ENCODE data around the gene IPO8. TPM values are rescaled to one million over a fixed set of nuclear protein-coding genes. Genes with fewer than 3 reads are reported as not detected.

Gene IPO8
- total RNA-seq = 10 to 100 TPM; 28.8 to 49.4 TPM

GRCh38 chr12:30695199-30696102 lies at the start of gene IPO8:
Gene IPO8 (minus strand): TSS chr12:30695869. CDS start chr12:30695647, 222 bp downstream.
- peak within 1 kb of the TSS; percentile 63 to 66 for H3K27ac ChIP-seq
- peak; percentile 20 for TF ChIP-seq CTCF (IDR thresholded peaks at IDR 0.05)
- no peaks in the 10 kb centered on the region for H3K36me3 ChIP-seq
- peaks cover 21 to 44% of the 10 kb centered on the region in 2 donors for H3K4me1 ChIP-seq (ENCODE audit: control insufficient read depth in 1 of 2, low read depth in 2 of 2)
- no peaks in the 10 kb centered on the region for H3K27me3 ChIP-seq (replicated peaks; ENCODE audit: insufficient read depth)
- no peaks in the 10 kb centered on the region for H3K9me3 ChIP-seq
- DNase-seq (ENCODE audit: low spot score) (peak; percentile 85), ATAC-seq (ENCODE audit: insufficient number of reproducible peaks, low FRiP score, low read depth) (peak; percentile 93)
- H3K4me3 ChIP-seq = peak within 1 kb of the TSS; percentile 99

- Histone ChIP-seq H3K4me3 (no peak overlapping the region), H3K27me3 (replicated peaks; ENCODE audit: insufficient read depth) (no peaks in the 10 kb centered on the region), H3K36me3 (no peaks in the 10 kb centered on the region), H3K9me3 (no peaks in the 10 kb centered on the region), H3K4me1 (ENCODE audit: control insufficient read depth in 1 of 2, low read depth in 2 of 2) (no peaks in the 10 kb centered on the region), H3K27ac (no peak overlapping the region)
- DNase-seq (ENCODE audit: low spot score) (no peak), ATAC-seq (ENCODE audit: insufficient number of reproducible peaks, low FRiP score, low read depth) (no peak)
- TF ChIP-seq CTCF (IDR thresholded peaks at IDR 0.05) = no peak
Observed at GRCh38 chr12:30744321-30744720, 48.7 kb upstream of the IPO8 start.

- Histone ChIP-seq H3K27me3 (replicated peaks; ENCODE audit: insufficient read depth) (no peaks in the 10 kb centered on the region), H3K4me3 (no peak overlapping the region), H3K4me1 (ENCODE audit: control insufficient read depth in 1 of 2, low read depth in 2 of 2) (no peaks in the 10 kb centered on the region), H3K9me3 (no peaks in the 10 kb centered on the region), H3K36me3 (peaks cover 5% of the 10 kb centered on the region), H3K27ac (no peak overlapping the region)
- ATAC-seq (ENCODE audit: insufficient number of reproducible peaks, low FRiP score, low read depth) (no peak), DNase-seq (ENCODE audit: low spot score) (no peak)
- no peak for TF ChIP-seq CTCF (IDR thresholded peaks at IDR 0.05)
Observed at GRCh38 chr12:30740274-30740673, 44.6 kb upstream of the IPO8 start.

- H3K9me3 ChIP-seq = no peaks in the 10 kb centered on the region
- H3K27ac ChIP-seq = no peak overlapping the region
- no peak overlapping the region for H3K4me3 ChIP-seq
- no peak for DNase-seq (ENCODE audit: low spot score)
- no peaks in the 10 kb centered on the region for H3K4me1 ChIP-seq (ENCODE audit: control insufficient read depth in 1 of 2, low read depth in 2 of 2)
- peaks cover 5% of the 10 kb centered on the region for H3K36me3 ChIP-seq
- no peak for TF ChIP-seq CTCF (IDR thresholded peaks at IDR 0.05)
- no peaks in the 10 kb centered on the region for H3K27me3 ChIP-seq (replicated peaks; ENCODE audit: insufficient read depth)
- ATAC-seq (ENCODE audit: insufficient number of reproducible peaks, low FRiP score, low read depth) = no peak
Observed at GRCh38 chr12:30739020-30739419, 43.4 kb upstream of the IPO8 start.

GRCh38 chr12:30732954-30733637 lies 37.4 kb upstream of the IPO8 start:
- no peaks in the 10 kb centered on the region for H3K27me3 ChIP-seq (replicated peaks; ENCODE audit: insufficient read depth)
- H3K4me3 ChIP-seq = no peak overlapping the region
- DNase-seq (ENCODE audit: low spot score) (no peak), ATAC-seq (ENCODE audit: insufficient number of reproducible peaks, low FRiP score, low read depth) (no peak)
- H3K4me1 ChIP-seq (ENCODE audit: control insufficient read depth in 1 of 2, low read depth in 2 of 2) = no peaks in the 10 kb centered on the region
- no peak overlapping the region for H3K27ac ChIP-seq
- no peak for TF ChIP-seq CTCF (IDR thresholded peaks at IDR 0.05)
- no peaks in the 10 kb centered on the region for H3K9me3 ChIP-seq
- peaks cover 4% of the 10 kb centered on the region for H3K36me3 ChIP-seq
